Fibroblast of lung (primary cell): ENCODE measurements around the gene METTL5.

Experiments
- CTCF ChIP-seq, 2 donors: IDR thresholded peaks in 1 of 2; conservative IDR thresholded peaks in 1 of 2; 1 replicate in 1 of 2; 2 replicates in 1 of 2; pipeline ENCODE4 v1.5.1; 2011 to 2012; ENCODE audit warnings: low read length in 2 of 2, control low read depth in 1 of 2, inconsistent platforms in 1 of 2, low read depth in 1 of 2, mild to moderate bottlenecking in 1 of 2
- EZH2 ChIP-seq: IDR thresholded peaks from 2 replicates; pipeline ENCODE4 v1.5.1; 2012; ENCODE audit warnings: low read length, control low read depth, mild to moderate bottlenecking; ENCODE audit errors: missing control alignments

- TF ChIP-seq EZH2 (peak; percentile 87), CTCF (conservative IDR thresholded peaks at IDR 0.05 in 1 of 2, IDR thresholded peaks at IDR 0.05 in 1 of 2; ENCODE audit: low read depth in 1 of 2, low read length in 2 of 2) (no peak)
Observed at GRCh38 chr2:169768262-169768995, 56.3 kb downstream of the METTL5 start.
